Right atrium auricular region (tissue), 2 donors: ENCODE results near the gene TBC1D14. TPM values are rescaled to one million over a fixed set of nuclear protein-coding genes. Genes with fewer than 3 reads are reported as not detected.
A peak's percentile ranks its signal among the peaks of the same experiment; 100 is the strongest.

Source experiments
- DNase-seq: peaks from one replicate; pipeline ENCODE4 v3.0.0-alpha.2; 2019; ENCODE audit warnings: low spot score
- H3K27ac ChIP-seq, 2 donors: fragments of 200-600 bp; sonication (generic); 1 replicate in 1 of 2; 2 replicates in 1 of 2; pipeline ENCODE4 v1.5.1; 2016 to 2019
- H3K27me3 ChIP-seq, 2 donors: fragments of 200-600 bp; sonication (generic); one replicate each; pipeline versions ENCODE4 v1.5.1 to v1.6.0; 2017 to 2019
- H3K36me3 ChIP-seq: fragments of 200-600 bp; sonication (generic); one replicate; pipeline ENCODE4 v1.5.1; 2016
- H3K4me1 ChIP-seq, 2 donors: fragments of 200-600 bp; sonication (generic); one replicate each; pipeline versions ENCODE4 v1.5.1 to v1.6.0; 2017 to 2019
- H3K4me3 ChIP-seq, 2 donors: fragments of 200-600 bp; sonication (generic); 1 replicate in 1 of 2; 2 replicates in 1 of 2; pipeline ENCODE4 v1.5.1; 2017 to 2019; ENCODE audit warnings: mild to moderate bottlenecking in 1 of 2, moderate library complexity in 1 of 2
- H3K9me3 ChIP-seq, 2 donors: fragments of 200-600 bp; sonication (generic); one replicate each; pipeline ENCODE4 v1.5.1; 2019
- total RNA-seq, 2 donors: library from RNA; depleted of rRNA; stranded (reverse); fragments of >200 nt; gene quantifications; one replicate each; pipeline ENCODE4 v1.1.0, GENCODE V29; 2016
- TF ChIP-seq, protein P1 (sequence below), 2 donors: fragments of 200-600 bp; sonication (generic); IDR thresholded peaks; one replicate each; pipeline ENCODE4 v1.5.1; 2019; ENCODE audit warnings: antibody characterized with exemption in 2 of 2

The TBC1D14 gene
- total RNA-seq, 2 donors from 2014 or later, result 33.7 to 34.0 TPM

DNA sequence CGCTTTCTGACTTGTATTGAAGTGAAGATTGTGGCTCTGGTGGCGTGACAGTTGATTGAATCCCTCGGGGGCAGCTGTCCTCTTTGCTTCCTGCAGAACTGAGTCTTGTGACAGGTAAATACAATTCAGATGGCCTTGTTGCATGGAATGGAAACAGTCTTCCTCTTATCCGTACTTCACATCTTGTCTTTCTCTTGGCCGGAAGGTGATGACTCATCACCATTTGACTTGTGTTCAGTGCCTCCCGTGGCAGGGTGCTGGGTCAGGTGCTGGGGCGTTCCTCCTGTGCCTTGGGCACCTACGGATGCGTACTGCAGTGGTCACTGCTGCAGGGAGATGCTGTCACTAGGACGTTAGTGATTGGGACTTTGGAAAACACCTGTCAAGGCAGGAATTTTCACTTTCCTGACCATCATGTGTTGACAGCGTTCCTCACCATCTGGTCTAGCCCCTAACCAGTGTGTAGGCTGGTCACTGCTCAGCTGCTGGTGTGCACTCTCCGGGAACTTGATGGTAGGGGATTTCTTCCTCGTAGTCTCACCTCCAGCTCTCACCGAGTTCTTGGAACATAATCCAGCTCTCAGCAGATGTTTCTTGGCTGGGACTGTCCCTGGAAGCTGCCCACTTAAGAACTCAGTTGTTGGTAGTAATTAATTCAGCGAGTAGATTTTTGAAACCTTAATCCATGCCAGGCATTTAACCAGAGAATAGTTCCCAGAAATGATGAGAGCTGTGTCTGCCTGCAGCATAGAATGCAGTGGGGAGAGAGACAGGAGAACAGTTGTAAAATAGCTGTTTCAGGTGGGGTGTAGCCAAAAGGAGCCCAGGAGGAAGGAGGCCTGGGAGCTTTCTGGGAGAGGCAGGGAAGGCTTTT, 7.2 kb downstream of the TBC1D14 start:
- no peak for DNase-seq
- H3K27ac ChIP-seq, result peak overlapping the region; percentile 39 to 60

DNA sequence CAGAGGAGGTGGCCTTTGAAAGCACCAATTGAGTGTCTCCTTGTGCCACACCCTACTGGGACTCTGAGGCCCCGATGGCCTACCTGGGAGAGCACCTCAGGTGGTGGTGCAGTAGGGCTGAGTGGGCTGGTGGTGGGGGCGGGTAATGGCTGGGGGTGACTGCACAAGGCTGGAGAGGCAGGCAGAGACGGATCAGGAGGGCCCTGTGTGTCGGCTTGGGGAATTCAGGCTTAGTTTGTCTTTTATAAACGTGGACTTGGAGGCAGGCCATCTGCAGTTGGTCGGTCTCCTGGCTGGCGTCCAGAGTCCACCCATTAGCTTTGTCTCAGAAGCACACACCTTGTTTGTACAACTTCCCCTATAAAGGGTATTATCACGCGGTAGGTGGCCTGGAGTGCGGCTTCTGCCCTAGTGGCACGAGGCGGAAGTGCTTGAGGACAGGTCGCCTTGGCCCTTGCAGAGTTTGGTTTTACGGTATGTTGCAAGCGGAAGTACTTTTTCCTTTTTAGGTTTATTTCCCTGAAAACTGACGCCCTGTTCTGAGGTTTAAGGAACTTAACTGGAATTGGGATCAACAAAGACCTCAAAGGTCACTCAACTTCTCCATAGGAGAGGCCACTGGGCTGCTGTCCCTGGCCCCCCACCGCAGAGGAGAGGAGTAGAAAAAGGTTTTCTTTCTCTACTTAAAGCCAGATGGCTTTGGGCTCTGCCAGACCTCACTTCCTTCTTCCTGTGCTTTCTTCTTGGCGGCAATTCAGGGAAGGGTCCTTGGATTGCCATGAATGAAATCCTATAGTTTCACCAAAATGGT, 8.0 kb downstream of the TBC1D14 start:
- no peak overlapping the region for H3K4me3 ChIP-seq
- no peaks in the 10 kb centered on the region for H3K27me3 ChIP-seq
- no peaks in the 10 kb centered on the region for H3K36me3 ChIP-seq
- peaks cover 0 to 27% of the 10 kb centered on the region in 2 donors for H3K4me1 ChIP-seq
- TF ChIP-seq, protein P1, sequence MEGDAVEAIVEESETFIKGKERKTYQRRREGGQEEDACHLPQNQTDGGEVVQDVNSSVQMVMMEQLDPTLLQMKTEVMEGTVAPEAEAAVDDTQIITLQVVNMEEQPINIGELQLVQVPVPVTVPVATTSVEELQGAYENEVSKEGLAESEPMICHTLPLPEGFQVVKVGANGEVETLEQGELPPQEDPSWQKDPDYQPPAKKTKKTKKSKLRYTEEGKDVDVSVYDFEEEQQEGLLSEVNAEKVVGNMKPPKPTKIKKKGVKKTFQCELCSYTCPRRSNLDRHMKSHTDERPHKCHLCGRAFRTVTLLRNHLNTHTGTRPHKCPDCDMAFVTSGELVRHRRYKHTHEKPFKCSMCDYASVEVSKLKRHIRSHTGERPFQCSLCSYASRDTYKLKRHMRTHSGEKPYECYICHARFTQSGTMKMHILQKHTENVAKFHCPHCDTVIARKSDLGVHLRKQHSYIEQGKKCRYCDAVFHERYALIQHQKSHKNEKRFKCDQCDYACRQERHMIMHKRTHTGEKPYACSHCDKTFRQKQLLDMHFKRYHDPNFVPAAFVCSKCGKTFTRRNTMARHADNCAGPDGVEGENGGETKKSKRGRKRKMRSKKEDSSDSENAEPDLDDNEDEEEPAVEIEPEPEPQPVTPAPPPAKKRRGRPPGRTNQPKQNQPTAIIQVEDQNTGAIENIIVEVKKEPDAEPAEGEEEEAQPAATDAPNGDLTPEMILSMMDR (IDR thresholded peaks at IDR 0.05), result peak; percentile 28 to 37
- H3K9me3 ChIP-seq, result no peaks in the 10 kb centered on the region
- peak; percentile 81 for DNase-seq
- H3K27ac ChIP-seq, result peak overlapping the region; percentile 39 to 60

More for the DNA sequence above, 7.2 kb downstream of the TBC1D14 start:
- no peaks in the 10 kb centered on the region for H3K9me3 ChIP-seq
- H3K4me1 ChIP-seq, result peaks cover 0 to 32% of the 10 kb centered on the region in 2 donors
- H3K27me3 ChIP-seq, result no peaks in the 10 kb centered on the region
- H3K4me3 ChIP-seq, result no peak overlapping the region
- TF ChIP-seq, protein P1 (IDR thresholded peaks at IDR 0.05), result no peak
- H3K36me3 ChIP-seq, result no peaks in the 10 kb centered on the region

DNA sequence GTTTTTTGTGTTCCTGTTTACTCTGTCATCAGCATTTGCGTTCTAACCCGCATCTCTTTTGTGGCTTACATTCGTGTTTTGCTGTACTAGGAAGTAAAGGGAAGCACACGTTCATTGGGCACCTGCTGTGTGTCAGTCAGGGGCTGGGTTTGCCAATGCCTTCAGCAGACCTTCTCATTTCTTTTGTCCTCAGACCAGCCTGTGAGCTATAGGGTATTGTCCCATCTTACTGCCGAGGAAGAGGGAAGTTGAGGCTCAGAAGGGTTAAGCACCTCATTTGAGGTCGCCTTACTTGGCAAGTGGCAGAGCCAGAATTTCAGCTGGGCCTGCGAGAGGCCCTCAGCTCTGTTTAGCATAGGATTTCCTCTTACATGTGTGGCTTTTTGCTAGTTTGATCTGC, 8.7 kb downstream of the TBC1D14 start:
- Histone ChIP-seq H3K9me3 (no peaks in the 10 kb centered on the region), H3K27ac (peak overlapping the region in 1 of 2 donors; percentile 48), H3K36me3 (peaks cover 3% of the 10 kb centered on the region), H3K27me3 (no peaks in the 10 kb centered on the region), H3K4me3 (no peak overlapping the region), H3K4me1 (peaks cover 0 to 22% of the 10 kb centered on the region in 2 donors)
- TF ChIP-seq, protein P1 (IDR thresholded peaks at IDR 0.05), result no peak
- no peak for DNase-seq

DNA sequence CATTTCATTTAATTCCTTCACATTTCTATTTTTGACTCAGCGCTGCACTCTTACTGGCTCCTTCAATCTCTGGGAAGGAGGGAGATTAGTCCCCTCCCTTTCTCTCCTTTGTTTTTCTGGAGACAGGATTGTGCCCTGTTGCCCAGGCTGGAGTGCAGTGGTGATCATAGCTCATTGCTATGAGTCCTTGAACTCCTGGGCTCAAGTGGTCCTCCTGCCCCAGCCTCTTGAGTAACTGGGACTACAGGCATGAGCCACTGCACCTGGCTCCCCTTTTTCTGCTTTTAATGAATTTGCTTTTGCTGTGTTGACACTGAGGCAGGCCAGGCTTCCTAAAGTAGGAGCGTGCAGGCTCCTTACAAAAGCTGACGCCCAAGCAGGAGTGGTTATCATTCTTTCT, 10.5 kb downstream of the TBC1D14 start:
- peaks cover 0 to 22% of the 10 kb centered on the region in 2 donors for H3K4me1 ChIP-seq
- H3K36me3 ChIP-seq, result peaks cover 21% of the 10 kb centered on the region
- H3K27ac ChIP-seq, result no peak overlapping the region
- H3K9me3 ChIP-seq, result no peaks in the 10 kb centered on the region
- no peaks in the 10 kb centered on the region for H3K27me3 ChIP-seq
- H3K4me3 ChIP-seq, result no peak overlapping the region
- TF ChIP-seq, protein P1 (IDR thresholded peaks at IDR 0.05), result no peak
- no peak for DNase-seq

DNA sequence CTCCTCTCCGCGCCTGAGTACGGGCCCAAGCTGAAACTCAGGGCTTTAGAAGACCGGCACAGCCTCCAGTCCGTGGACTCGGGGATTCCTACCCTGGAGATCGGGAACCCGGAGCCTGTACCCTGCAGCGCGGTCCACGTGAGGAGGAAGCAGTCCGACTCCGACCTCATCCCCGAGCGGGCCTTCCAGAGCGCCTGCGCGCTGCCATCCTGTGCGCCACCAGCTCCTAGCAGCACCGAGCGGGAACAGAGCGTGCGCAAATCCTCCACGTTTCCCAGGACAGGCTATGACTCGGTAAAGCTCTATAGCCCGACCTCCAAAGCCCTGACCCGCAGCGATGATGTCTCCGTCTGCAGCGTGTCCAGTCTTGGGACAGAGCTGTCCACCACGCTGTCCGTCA, 13.9 kb downstream of the TBC1D14 start:
- Histone ChIP-seq H3K4me3 (no peak overlapping the region), H3K27me3 (no peaks in the 10 kb centered on the region), H3K9me3 (no peaks in the 10 kb centered on the region), H3K27ac (no peak overlapping the region), H3K4me1 (peaks cover 0 to 21% of the 10 kb centered on the region in 2 donors), H3K36me3 (peaks cover 22% of the 10 kb centered on the region)
- TF ChIP-seq, protein P1 (IDR thresholded peaks at IDR 0.05), result no peak
- no peak for DNase-seq
